ENCODE results near the gene CASZ1.

DNA sequence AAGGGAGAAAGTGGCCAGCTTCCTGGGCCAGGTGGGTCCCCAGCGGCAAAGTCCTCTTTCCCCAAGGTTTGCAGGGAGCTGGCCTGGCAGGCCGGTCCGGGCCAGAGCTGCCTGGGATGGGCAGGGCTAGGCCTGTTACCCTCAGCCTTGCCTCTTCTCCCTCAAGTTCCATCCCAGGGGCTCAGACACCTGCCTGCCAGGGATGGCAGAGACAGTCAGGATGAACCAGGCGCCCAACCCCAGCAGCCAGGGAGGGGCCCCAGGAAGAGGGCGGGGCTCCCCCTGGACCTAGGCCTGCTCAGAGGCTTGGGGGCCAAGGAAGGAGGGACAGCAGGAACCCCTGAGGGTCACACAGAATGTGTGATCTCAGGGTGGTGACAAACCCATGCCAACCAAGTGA, 120.6 kb downstream of the CASZ1 start:
- TF ChIP-seq, protein P1, sequence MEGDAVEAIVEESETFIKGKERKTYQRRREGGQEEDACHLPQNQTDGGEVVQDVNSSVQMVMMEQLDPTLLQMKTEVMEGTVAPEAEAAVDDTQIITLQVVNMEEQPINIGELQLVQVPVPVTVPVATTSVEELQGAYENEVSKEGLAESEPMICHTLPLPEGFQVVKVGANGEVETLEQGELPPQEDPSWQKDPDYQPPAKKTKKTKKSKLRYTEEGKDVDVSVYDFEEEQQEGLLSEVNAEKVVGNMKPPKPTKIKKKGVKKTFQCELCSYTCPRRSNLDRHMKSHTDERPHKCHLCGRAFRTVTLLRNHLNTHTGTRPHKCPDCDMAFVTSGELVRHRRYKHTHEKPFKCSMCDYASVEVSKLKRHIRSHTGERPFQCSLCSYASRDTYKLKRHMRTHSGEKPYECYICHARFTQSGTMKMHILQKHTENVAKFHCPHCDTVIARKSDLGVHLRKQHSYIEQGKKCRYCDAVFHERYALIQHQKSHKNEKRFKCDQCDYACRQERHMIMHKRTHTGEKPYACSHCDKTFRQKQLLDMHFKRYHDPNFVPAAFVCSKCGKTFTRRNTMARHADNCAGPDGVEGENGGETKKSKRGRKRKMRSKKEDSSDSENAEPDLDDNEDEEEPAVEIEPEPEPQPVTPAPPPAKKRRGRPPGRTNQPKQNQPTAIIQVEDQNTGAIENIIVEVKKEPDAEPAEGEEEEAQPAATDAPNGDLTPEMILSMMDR (IDR thresholded peaks at IDR 0.05; ENCODE audit: poor library complexity): no peak
- TF ChIP-seq EZH2 (IDR thresholded peaks at IDR 0.05; ENCODE audit: borderline replicate concordance): no peak

Data from hepatocyte (in vitro differentiated cells).